Endodermal cell (in vitro differentiated cells): ENCODE results near the gene ZIC3. TPM values are rescaled to one million over a fixed set of nuclear protein-coding genes. Genes with fewer than 3 reads are reported as not detected.

Source experiments
- DNase-seq: peaks from one replicate; pipeline ENCODE4 v3.0.0-alpha.2; 2017
- H3K27ac ChIP-seq: 2 replicates; pipeline ENCODE4 v1.5.1; 2013; ENCODE audit warnings: mild to moderate bottlenecking, low read depth, low read length, moderate library complexity
- H3K27me3 ChIP-seq: 2 replicates; pipeline ENCODE4 v1.6.1; 2013; ENCODE audit warnings: mild to moderate bottlenecking, low read length, moderate library complexity; ENCODE audit not compliant: insufficient read depth, control insufficient read depth, poor library complexity, severe bottlenecking
- H3K36me3 ChIP-seq: 2 replicates; pipeline ENCODE4 v1.7.0; 2013; ENCODE audit warnings: mild to moderate bottlenecking, low read length, moderate library complexity; ENCODE audit not compliant: control insufficient read depth, insufficient read depth
- H3K4me1 ChIP-seq: one replicate; pipeline ENCODE4 v1.7.0; 2013; ENCODE audit warnings: low read length; ENCODE audit not compliant: control insufficient read depth, insufficient read depth
- H3K4me3 ChIP-seq: 2 replicates; pipeline ENCODE4 v1.5.1; 2013; ENCODE audit warnings: mild to moderate bottlenecking, low read length, moderate library complexity
- H3K9ac ChIP-seq: 2 replicates; pipeline ENCODE4 v1.6.1; 2013; ENCODE audit warnings: mild to moderate bottlenecking, low read length, moderate library complexity; ENCODE audit not compliant: poor library complexity, severe bottlenecking; ENCODE audit errors: extremely low read depth
- H3K9me3 ChIP-seq: 2 replicates; pipeline ENCODE4 v1.6.1; 2013; ENCODE audit warnings: mild to moderate bottlenecking, low read length, moderate library complexity; ENCODE audit not compliant: control insufficient read depth
- H3K27ac Mint-ChIP-seq: 2 replicates; pipeline ENCODE4 v1.8.0; 2020; ENCODE audit warnings: mixed read lengths
- H3K27me3 Mint-ChIP-seq: 2 replicates; pipeline ENCODE4 v1.8.0; 2021; ENCODE audit warnings: mild to moderate bottlenecking, mixed read lengths; ENCODE audit not compliant: insufficient read depth
- H3K36me3 Mint-ChIP-seq: 2 replicates; pipeline ENCODE4 v1.8.0; 2020; ENCODE audit warnings: low read depth, mixed read lengths
- H3K4me1 Mint-ChIP-seq: 2 replicates; pipeline ENCODE4 v1.8.0; 2020; ENCODE audit warnings: mixed read lengths
- H3K4me3 Mint-ChIP-seq: 2 replicates; pipeline ENCODE4 v1.8.0; 2020; ENCODE audit warnings: mild to moderate bottlenecking, moderate library complexity, mixed read lengths
- H3K9me3 Mint-ChIP-seq: 2 replicates; pipeline ENCODE4 v1.8.0; 2020; ENCODE audit warnings: mild to moderate bottlenecking, mixed read lengths
- WGBS, 2 experiments: methylation state at CpG; one replicate each; pipeline versions ENCODE4 v1.1.5 to v1.1.7; 2013; ENCODE audit warnings: missing lambda C conversion rate in 2 of 2, mixed read lengths in 1 of 2; ENCODE audit not compliant: insufficient coverage in 1 of 2, insufficient read length in 1 of 2; 5-methylcytosine and 5-hydroxymethylcytosine counted together
- total RNA-seq, 2 donors: library from RNA; stranded (reverse); fragmentation: NEBNext Ultra II Directional in 1 of 2; extraction: Animal tissue kit (Norgen Biotek cat#: 25700) in 1 of 2; gene quantifications; 2 replicates in 1 of 2; 3 replicates in 1 of 2; pipeline ENCODE4 v1.2.1, GENCODE V29; 2021
- TF ChIP-seq, protein P1 (sequence below): fragments of 200-600 bp; sonication (generic); conservative IDR thresholded peaks from 2 replicates; pipeline ENCODE4 v1.5.0; 2021; ENCODE audit warnings: antibody characterized with exemption, mild to moderate bottlenecking

The ZIC3 gene
- total RNA-seq, 2 donors from 2014 or later: 129 to 130 TPM

DNA sequence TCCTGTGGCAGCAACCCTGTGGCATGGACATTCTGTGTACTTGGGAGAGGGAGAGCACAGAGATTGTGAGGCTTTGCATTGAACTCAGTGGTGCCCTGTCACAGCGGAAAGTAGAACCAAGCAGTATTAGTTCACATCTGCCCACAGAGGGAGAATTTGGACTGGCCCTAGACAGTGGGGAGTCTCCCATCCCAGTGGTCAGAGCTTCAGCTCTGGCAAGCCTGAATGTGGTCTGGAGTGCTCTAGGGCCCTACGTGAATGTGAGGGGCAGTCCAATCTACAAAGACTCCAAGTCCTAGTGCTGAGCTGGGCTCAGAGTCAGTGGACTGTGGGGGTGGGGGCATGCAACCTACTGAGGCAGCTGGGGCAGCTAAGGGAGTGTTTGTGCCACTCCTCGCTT lies 34.8 kb downstream of the ZIC3 start:
- 95 to 100% methylated on average over 1 to 3 of the region's 3 CpGs for WGBS, 2 experiments

More for the DNA sequence above, 34.8 kb downstream of the ZIC3 start:
- Histone ChIP-seq H3K9ac (no peak overlapping the region), H3K36me3 (no peaks in the 10 kb centered on the region), H3K4me1 (no peaks in the 10 kb centered on the region), H3K4me3 (no peak overlapping the region), H3K27ac (no peak overlapping the region), H3K27me3 (no peaks in the 10 kb centered on the region), H3K9me3 (no peaks in the 10 kb centered on the region)
- TF ChIP-seq, protein P1, sequence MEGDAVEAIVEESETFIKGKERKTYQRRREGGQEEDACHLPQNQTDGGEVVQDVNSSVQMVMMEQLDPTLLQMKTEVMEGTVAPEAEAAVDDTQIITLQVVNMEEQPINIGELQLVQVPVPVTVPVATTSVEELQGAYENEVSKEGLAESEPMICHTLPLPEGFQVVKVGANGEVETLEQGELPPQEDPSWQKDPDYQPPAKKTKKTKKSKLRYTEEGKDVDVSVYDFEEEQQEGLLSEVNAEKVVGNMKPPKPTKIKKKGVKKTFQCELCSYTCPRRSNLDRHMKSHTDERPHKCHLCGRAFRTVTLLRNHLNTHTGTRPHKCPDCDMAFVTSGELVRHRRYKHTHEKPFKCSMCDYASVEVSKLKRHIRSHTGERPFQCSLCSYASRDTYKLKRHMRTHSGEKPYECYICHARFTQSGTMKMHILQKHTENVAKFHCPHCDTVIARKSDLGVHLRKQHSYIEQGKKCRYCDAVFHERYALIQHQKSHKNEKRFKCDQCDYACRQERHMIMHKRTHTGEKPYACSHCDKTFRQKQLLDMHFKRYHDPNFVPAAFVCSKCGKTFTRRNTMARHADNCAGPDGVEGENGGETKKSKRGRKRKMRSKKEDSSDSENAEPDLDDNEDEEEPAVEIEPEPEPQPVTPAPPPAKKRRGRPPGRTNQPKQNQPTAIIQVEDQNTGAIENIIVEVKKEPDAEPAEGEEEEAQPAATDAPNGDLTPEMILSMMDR: no peak
- no peaks in the 10 kb centered on the region for H3K36me3 Mint-ChIP-seq
- DNase-seq: no peak
- peaks cover 57% of the 10 kb centered on the region for H3K9me3 Mint-ChIP-seq
- H3K4me1 Mint-ChIP-seq: no peaks in the 10 kb centered on the region
- peaks cover 2% of the 10 kb centered on the region for H3K27me3 Mint-ChIP-seq
- no peak overlapping the region for H3K4me3 Mint-ChIP-seq
- no peak overlapping the region for H3K27ac Mint-ChIP-seq
